Activated gamma-delta T cell (primary cell): ENCODE measurements around the gene SLC8A3.

Experiments
- DNase-seq: peaks from one replicate; lab custom pipeline; 2025; lab: John Stamatoyannopoulos, UW

SLC8A3 gene

GRCh38 chr14:70116278-70116677 is 72.5 kb downstream of the SLC8A3 start:
- DNase-seq = no peak

GRCh38 chr14:70114621-70115156 is 74.1 kb downstream of the SLC8A3 start:
- DNase-seq = no peak

DNA sequence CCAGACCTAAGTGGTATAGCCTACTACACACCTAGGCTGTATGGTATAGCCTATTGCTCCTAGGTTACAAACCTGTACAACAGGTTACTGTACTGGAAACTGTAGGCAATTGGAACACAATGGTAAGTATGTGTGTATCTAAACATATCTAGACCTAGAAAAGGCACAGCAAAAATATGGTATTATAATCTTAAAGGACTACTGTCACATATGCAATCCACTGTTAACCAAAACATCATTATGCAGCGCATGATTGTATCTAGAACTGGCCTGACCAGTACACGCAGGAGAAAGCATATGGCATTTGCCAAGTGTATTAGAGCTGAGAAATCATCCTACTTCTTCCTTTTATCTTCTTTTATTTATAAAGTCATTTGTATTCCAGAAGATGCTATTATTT is 75.5 kb downstream of the SLC8A3 start:
- no peak for DNase-seq

GRCh38 chr14:70108419-70108818 is 80.3 kb downstream of the SLC8A3 start:
- DNase-seq = no peak

- no peak for DNase-seq
These were observed 81.4 kb downstream of the SLC8A3 start for GRCh38 chr14:70107309-70107708.

DNA sequence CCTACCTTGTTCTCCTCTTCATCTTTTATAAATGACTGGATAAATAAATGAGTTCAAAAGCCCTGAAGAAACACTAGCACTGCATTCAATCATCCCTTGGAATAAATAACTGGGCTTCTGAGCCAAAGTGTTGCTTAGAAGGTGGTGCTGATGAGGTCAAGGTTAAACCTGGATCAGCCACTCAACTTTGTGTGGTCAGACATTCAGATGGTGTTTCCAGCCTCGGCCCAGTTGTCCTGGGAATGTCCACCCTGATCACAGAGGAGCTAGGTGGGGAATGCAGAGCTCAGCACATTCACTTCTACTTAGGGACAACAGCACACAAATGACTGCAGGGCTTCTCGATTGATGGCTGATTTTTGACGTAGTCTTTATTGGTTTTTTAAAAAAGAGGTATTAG is 88.7 kb downstream of the SLC8A3 start:
- no peak for DNase-seq

- DNase-seq = no peak
These were observed 90.4 kb downstream of the SLC8A3 start for GRCh38 chr14:70098250-70098809.

DNA sequence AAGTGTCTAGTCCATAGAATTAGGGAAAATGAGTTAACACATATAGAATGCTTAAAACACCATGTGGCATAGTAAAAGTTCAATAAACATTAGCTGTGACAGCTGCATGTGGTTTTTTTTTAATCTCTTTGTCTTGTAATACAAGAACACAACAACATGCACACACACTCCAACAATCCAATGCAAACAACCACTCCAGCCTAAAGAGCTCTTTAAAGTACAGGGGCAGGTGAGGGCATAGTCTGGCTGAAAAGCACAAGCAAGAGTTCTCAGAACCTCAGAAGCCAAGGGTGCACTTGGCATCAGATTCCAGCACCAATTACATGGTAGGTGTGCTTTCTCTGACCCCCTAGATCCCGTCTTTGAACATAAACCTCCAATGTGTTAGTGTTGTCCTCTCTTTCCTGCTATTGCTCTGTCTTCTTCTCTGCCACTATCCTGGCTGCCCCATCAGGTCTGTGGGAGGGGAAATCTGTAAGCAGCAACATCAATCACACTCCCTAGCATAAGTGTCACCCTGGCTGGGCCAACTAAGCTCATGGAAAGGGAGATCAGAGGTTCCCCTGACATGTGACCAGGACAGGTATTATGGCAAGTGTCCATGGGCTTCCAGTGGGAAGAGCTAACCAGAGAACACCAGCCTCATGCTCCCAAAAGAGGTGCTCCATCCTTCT is 91.0 kb downstream of the SLC8A3 start:
- no peak for DNase-seq

DNA sequence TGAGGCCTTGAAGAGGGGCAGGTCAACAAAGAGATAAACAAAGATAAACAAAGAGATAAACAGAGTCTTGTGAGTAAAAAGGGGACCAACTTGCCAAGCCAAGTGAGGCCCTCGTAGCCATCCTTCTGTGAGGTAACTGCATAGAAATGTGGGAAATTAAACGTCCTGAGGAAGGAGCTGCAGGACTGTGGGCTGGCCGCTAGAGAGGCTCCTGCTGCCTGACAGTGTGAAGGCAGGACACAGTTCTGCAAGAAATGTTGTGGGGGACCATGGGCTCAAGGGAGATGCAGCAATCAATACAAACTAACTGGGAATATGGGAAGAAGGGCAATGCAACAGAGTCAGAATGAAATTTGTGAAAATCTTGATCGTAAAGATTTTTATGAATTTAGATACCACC is 91.9 kb downstream of the SLC8A3 start:
- no peak for DNase-seq

DNA sequence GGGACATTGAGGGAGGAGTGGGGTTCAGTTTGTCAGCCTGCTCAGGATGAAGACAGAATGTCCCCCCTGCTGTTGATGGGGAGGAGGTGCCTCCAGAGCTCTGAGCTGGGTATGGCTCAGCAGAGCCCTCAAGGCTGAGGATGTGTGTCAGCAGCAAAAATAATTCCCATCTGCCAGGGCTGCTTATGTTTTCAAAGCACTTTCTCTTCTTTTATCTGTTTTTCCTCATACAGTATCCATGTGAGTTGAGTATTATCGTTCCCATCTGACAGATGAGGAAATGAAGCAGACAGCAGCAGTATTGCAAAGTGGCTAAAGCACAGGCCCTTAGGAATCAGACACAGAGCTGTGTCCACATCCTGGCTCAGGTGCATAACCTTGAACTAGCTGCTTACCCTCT is 94.1 kb downstream of the SLC8A3 start:
- no peak for DNase-seq

- DNase-seq = no peak
These were observed 94.6 kb downstream of the SLC8A3 start for GRCh38 chr14:70094106-70094505.

DNA sequence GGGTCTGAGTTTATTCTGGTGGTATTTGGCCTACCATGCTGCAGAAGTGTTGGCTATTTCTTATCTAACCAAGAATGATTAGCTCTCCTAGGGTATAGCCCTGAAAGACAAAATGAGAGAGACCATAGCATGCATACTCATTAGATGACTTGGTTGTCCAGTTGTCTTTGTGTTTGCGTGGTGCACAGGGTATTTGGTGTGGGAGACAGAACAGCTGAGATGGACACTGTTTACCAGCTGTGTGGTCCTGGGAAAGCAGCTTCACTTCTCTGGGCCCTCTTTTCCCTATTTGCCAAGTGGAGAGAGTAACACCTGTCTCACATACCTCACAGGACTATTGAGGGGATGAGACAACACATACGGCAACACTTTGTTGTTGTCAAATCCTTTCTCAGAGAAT is 95.6 kb downstream of the SLC8A3 start:
- DNase-seq = no peak

GRCh38 chr14:70087380-70087697 is 101.4 kb downstream of the SLC8A3 start:
- DNase-seq = no peak

DNA sequence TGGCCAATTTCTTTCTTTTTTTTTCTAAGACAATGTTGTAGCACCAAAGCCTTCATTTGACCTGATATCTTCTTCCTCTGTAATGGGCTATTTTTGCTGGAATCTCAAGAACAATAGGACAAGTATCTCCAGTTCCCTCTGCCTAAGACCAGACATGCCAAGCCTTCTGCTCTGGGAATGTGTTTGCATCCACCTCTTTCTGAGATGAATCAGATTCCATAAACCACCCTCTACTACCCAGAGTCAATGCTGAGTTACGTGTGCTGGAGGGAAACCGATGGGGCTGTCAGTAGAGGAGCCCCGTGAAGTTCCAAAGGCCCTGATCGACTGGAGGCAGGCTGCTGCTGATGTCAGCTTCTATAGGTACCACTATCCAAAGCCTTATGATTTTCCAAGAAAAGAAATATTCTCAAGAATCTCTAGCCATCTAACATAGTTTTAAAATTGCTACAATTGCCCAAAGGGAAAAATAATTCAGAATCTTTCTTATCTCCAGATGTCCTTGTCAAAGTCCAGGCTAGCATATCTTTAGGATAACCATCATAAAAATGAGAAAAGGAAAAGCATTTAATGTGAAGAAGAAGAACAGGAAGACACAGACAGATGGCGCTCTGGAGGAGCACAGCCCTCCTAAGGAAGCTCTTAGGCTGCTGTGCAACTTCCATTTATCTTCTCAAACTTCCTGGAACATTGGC is 101.9 kb downstream of the SLC8A3 start:
- DNase-seq = no peak

DNA sequence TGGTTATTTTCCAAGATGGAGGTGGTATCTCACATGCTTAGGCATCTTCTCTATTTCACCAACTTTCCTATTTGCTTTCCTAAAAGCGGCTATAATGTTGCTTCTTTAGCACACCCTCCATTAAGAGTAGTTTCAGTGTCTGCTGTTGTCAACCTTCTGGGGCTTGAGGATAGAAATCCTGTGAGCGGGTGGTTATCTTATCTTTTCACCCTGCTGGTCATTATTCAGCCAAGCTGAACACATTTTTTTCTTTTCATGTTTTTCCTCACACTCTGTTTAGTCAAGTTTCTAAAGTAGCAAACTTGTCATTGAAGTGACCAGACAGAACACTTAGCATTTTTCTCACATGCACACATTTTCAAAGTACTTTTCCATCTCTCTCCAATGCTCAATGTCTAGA is 104.5 kb downstream of the SLC8A3 start:
- no peak for DNase-seq

GRCh38 chr14:70082394-70082793 is 106.4 kb downstream of the SLC8A3 start:
- no peak for DNase-seq

- DNase-seq = no peak
These were observed 108.7 kb downstream of the SLC8A3 start for GRCh38 chr14:70080076-70080475.

GRCh38 chr14:70078329-70078728 is 110.4 kb downstream of the SLC8A3 start:
- DNase-seq = no peak

GRCh38 chr14:70077720-70078119 is 111.0 kb downstream of the SLC8A3 start:
- DNase-seq = no peak

DNA sequence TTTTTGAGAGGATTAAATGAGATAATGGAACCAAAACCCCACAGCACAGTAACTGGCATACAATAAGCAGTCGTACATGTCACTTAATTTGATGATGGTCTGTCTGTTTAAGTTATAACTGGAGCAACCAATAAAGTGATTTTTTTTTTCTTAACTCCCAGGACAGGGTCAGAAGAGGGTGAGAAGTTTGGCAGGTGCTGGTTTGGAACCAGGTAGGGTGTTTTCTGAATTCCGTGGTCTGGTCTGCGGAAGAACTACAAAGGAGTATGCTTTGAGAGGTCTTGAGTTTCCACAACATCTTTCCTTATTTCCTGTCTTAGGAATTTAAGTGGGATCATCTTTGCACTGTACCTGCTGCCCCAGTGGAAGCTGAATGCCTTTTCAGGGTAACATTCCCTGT is 111.7 kb downstream of the SLC8A3 start:
- no peak for DNase-seq

GRCh38 chr14:70073924-70074566 is 114.7 kb downstream of the SLC8A3 start:
- DNase-seq = no peak

- DNase-seq = no peak
These were observed 119.6 kb downstream of the SLC8A3 start for GRCh38 chr14:70069186-70069585.

DNA sequence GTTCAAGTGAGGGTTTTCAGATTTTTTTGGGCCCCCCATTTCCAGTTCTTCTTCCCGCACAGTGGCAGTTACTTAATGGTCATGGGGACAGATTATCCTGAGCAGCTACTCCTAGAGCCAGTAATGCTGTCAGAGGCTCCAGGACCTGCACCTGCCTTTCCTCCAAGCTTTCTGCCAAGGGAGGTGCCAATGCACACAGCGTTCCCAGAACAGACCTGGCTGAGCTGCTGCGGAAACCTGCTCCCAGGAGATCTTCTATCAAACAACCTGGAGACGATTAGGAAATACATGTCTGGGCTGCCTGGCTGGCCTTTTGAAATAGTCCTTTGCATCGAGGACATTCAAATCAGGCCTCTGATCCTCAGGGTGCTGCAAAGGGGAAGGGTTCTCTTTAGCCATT is 120.9 kb downstream of the SLC8A3 start:
- no peak for DNase-seq
